ENCODE measurements around the gene SLC24A2. TPM values are rescaled to one million over a fixed set of nuclear protein-coding genes. Genes with fewer than 3 reads are reported as not detected.

SLC24A2 gene
- total RNA-seq (2021) = 5.6 to 8.0 TPM (median 7.1 TPM) in 3 replicates
- percentile 64 among the genes with signal in this experiment for Bru-seq, nascent RNA
- long read RNA-seq, experiment 1, partial matches to known transcripts = 3 of 15 reads
- long read RNA-seq, experiment 1, other reads (novel, unspliced or antisense) = 12 of 15 reads
- long read RNA-seq, experiment 2, partial matches to known transcripts = 0 of 5 reads
- long read RNA-seq, experiment 2, other reads (novel, unspliced or antisense) = 5 of 5 reads
- long read RNA-seq, experiment 3 = 0 reads

DNA sequence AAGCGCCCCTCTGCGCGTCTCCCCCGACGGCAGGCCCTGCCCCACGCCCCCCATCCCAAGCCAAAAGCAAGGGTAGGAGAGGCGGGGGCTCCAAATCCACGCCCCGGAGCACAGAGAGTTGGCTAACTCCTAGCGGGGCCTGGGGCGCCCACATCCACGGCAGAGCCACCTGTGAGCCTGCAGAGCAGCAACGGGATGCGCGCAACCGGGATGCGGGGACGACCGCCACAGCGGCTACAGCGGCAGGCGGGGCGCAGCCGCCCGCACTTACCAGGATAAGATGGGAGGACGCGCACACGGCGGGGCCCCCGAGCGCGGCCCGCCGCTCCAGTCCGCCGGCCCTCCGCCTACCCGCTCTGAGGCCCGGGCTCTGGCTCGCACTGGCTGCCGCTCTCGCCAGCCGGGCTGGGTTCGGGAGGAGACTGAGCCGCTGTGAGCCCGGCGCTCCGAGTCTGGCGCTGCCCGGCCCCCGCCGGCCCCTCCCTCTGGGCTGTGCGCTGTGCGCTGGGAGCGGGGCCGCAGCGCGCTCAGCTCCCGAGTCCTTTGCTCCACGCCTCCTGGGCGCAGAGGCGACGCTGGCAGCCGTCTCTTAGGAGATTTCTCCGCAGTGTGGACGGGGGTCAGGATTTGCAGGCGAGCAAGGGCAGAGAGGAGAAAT, at the start of gene SLC24A2:
SLC24A2 (minus strand) TSS at position 424 of the 658 bp plus-strand sequence.
- peak; percentile 89 for ATAC-seq
- Mint-ChIP-seq H3K9me3 (peaks cover 10% of the 10 kb centered on the region), H3K27me3 (ENCODE audit: low read depth) (peaks cover 49% of the 10 kb centered on the region), H3K36me3 (peaks cover 21% of the 10 kb centered on the region), H3K4me1 (peaks cover 53% of the 10 kb centered on the region), H3K27ac (no peak within 1 kb of the TSS), H3K4me3 (peak within 1 kb of the TSS; percentile 83)
- CTCF ChIA-PET = interaction anchor here (1.6 to 1.8 kb wide), 2 partner anchors 34 to 324 kb away, joined by 4 to 5 read pairs; no protein-coding TSS in a partner anchor
- POLR2A ChIA-PET = no interaction called here
- peak; percentile 74 for DNase-seq (ENCODE audit: low spot score)
- TF ChIP-seq, protein P1, sequence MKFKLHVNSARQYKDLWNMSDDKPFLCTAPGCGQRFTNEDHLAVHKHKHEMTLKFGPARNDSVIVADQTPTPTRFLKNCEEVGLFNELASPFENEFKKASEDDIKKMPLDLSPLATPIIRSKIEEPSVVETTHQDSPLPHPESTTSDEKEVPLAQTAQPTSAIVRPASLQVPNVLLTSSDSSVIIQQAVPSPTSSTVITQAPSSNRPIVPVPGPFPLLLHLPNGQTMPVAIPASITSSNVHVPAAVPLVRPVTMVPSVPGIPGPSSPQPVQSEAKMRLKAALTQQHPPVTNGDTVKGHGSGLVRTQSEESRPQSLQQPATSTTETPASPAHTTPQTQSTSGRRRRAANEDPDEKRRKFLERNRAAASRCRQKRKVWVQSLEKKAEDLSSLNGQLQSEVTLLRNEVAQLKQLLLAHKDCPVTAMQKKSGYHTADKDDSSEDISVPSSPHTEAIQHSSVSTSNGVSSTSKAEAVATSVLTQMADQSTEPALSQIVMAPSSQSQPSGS (CRISPR knock-in tag; IDR thresholded peaks at IDR 0.05; ENCODE audit: borderline replicate concordance, low read depth) = no peak
- no peak for TF ChIP-seq FOXK1 (CRISPR knock-in tag; IDR thresholded peaks at IDR 0.05)
- TF ChIP-seq, protein P2, sequence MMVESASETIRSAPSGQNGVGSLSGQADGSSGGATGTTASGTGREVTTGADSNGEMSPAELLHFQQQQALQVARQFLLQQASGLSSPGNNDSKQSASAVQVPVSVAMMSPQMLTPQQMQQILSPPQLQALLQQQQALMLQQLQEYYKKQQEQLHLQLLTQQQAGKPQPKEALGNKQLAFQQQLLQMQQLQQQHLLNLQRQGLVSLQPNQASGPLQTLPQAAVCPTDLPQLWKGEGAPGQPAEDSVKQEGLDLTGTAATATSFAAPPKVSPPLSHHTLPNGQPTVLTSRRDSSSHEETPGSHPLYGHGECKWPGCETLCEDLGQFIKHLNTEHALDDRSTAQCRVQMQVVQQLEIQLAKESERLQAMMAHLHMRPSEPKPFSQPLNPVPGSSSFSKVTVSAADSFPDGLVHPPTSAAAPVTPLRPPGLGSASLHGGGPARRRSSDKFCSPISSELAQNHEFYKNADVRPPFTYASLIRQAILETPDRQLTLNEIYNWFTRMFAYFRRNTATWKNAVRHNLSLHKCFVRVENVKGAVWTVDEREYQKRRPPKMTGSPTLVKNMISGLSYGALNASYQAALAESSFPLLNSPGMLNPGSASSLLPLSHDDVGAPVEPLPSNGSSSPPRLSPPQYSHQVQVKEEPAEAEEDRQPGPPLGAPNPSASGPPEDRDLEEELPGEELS (CRISPR knock-in tag; IDR thresholded peaks at IDR 0.05) = peak; percentile 68; the same call in 1 of the 2 replicates
- TF ChIP-seq ZNF416 (CRISPR knock-in tag; IDR thresholded peaks at IDR 0.05) = no peak
- TF ChIP-seq, protein P3, sequence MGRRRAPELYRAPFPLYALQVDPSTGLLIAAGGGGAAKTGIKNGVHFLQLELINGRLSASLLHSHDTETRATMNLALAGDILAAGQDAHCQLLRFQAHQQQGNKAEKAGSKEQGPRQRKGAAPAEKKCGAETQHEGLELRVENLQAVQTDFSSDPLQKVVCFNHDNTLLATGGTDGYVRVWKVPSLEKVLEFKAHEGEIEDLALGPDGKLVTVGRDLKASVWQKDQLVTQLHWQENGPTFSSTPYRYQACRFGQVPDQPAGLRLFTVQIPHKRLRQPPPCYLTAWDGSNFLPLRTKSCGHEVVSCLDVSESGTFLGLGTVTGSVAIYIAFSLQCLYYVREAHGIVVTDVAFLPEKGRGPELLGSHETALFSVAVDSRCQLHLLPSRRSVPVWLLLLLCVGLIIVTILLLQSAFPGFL (CRISPR knock-in tag; IDR thresholded peaks at IDR 0.05; ENCODE audit: borderline replicate concordance) = no peak
- TF ChIP-seq, protein P4, sequence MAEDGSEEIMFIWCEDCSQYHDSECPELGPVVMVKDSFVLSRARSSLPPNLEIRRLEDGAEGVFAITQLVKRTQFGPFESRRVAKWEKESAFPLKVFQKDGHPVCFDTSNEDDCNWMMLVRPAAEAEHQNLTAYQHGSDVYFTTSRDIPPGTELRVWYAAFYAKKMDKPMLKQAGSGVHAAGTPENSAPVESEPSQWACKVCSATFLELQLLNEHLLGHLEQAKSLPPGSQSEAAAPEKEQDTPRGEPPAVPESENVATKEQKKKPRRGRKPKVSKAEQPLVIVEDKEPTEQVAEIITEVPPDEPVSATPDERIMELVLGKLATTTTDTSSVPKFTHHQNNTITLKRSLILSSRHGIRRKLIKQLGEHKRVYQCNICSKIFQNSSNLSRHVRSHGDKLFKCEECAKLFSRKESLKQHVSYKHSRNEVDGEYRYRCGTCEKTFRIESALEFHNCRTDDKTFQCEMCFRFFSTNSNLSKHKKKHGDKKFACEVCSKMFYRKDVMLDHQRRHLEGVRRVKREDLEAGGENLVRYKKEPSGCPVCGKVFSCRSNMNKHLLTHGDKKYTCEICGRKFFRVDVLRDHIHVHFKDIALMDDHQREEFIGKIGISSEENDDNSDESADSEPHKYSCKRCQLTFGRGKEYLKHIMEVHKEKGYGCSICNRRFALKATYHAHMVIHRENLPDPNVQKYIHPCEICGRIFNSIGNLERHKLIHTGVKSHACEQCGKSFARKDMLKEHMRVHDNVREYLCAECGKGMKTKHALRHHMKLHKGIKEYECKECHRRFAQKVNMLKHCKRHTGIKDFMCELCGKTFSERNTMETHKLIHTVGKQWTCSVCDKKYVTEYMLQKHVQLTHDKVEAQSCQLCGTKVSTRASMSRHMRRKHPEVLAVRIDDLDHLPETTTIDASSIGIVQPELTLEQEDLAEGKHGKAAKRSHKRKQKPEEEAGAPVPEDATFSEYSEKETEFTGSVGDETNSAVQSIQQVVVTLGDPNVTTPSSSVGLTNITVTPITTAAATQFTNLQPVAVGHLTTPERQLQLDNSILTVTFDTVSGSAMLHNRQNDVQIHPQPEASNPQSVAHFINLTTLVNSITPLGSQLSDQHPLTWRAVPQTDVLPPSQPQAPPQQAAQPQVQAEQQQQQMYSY (CRISPR knock-in tag; IDR thresholded peaks at IDR 0.05) = no peak
- TF ChIP-seq, protein P5, sequence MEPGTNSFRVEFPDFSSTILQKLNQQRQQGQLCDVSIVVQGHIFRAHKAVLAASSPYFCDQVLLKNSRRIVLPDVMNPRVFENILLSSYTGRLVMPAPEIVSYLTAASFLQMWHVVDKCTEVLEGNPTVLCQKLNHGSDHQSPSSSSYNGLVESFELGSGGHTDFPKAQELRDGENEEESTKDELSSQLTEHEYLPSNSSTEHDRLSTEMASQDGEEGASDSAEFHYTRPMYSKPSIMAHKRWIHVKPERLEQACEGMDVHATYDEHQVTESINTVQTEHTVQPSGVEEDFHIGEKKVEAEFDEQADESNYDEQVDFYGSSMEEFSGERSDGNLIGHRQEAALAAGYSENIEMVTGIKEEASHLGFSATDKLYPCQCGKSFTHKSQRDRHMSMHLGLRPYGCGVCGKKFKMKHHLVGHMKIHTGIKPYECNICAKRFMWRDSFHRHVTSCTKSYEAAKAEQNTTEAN (CRISPR knock-in tag; IDR thresholded peaks at IDR 0.05) = 0 out of 2 replicates have a peak, but pooled peaks have one; percentile 58
- TF ChIP-seq ETV6 (CRISPR knock-in tag; IDR thresholded peaks at IDR 0.05) = peak; percentile 77; the same call in 1 of the 2 replicates
- no peak for TF ChIP-seq KAT7 (CRISPR knock-in tag; IDR thresholded peaks at IDR 0.05; ENCODE audit: borderline replicate concordance)
- no peak for TF ChIP-seq ZNF121 (CRISPR knock-in tag; IDR thresholded peaks at IDR 0.05)
- no peak for TF ChIP-seq MYBL2 (CRISPR knock-in tag; IDR thresholded peaks at IDR 0.05)
- TF ChIP-seq CREB1 (CRISPR knock-in tag; IDR thresholded peaks at IDR 0.05) = no peak
- TF ChIP-seq MXD4 (CRISPR knock-in tag; IDR thresholded peaks at IDR 0.05; ENCODE audit: borderline replicate concordance) = no peak
- TF ChIP-seq JAZF1 (CRISPR knock-in tag; IDR thresholded peaks at IDR 0.05) = no peak
- no peak for TF ChIP-seq TEAD4 (CRISPR knock-in tag; IDR thresholded peaks at IDR 0.05)
- TF ChIP-seq NFYB (CRISPR knock-in tag; conservative IDR thresholded peaks at IDR 0.05; ENCODE audit: low read depth) = no peak
- TF ChIP-seq FOXP1 (CRISPR knock-in tag; IDR thresholded peaks at IDR 0.05; ENCODE audit: borderline replicate concordance) = peak; percentile 68; the same call in 1 of the 2 replicates
- TF ChIP-seq CREM (CRISPR knock-in tag; IDR thresholded peaks at IDR 0.05) = no peak
- TF ChIP-seq FOXJ3 (CRISPR knock-in tag; IDR thresholded peaks at IDR 0.05; ENCODE audit: borderline replicate concordance) = no peak
- TF ChIP-seq SMAD3 (CRISPR knock-in tag; IDR thresholded peaks at IDR 0.05; ENCODE audit: borderline replicate concordance) = 0 out of 2 replicates have a peak, but pooled peaks have one; percentile 27
- TF ChIP-seq, protein P6, sequence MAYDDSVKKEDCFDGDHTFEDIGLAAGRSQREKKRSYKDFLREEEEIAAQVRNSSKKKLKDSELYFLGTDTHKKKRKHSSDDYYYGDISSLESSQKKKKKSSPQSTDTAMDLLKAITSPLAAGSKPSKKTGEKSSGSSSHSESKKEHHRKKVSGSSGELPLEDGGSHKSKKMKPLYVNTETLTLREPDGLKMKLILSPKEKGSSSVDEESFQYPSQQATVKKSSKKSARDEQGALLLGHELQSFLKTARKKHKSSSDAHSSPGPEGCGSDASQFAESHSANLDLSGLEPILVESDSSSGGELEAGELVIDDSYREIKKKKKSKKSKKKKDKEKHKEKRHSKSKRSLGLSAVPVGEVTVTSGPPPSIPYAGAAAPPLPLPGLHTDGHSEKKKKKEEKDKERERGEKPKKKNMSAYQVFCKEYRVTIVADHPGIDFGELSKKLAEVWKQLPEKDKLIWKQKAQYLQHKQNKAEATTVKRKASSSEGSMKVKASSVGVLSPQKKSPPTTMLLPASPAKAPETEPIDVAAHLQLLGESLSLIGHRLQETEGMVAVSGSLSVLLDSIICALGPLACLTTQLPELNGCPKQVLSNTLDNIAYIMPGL (CRISPR knock-in tag; IDR thresholded peaks at IDR 0.05) = peak; percentile 91; the same call in 1 of the 2 replicates
- TF ChIP-seq ZNF232 (CRISPR knock-in tag; IDR thresholded peaks at IDR 0.05) = no peak
- TF ChIP-seq, protein P7, sequence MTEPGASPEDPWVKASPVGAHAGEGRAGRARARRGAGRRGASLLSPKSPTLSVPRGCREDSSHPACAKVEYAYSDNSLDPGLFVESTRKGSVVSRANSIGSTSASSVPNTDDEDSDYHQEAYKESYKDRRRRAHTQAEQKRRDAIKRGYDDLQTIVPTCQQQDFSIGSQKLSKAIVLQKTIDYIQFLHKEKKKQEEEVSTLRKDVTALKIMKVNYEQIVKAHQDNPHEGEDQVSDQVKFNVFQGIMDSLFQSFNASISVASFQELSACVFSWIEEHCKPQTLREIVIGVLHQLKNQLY (CRISPR knock-in tag; IDR thresholded peaks at IDR 0.05) = no peak
- no peak for TF ChIP-seq HMGA2 (CRISPR knock-in tag; IDR thresholded peaks at IDR 0.05)
